GM23248 (cell line): ENCODE data around the gene MRPL17. TPM values are rescaled to one million over a fixed set of nuclear protein-coding genes. Genes with fewer than 3 reads are reported as not detected.

ENCODE experiments used
- DNase-seq: peaks from one replicate; pipeline ENCODE4 v3.0.0-alpha.2; 2015
- H2AFZ ChIP-seq: fragments of 200-600 bp; sonication (generic); 2 replicates; pipeline ENCODE4 v1.6.1; 2016; ENCODE audit warnings: antibody characterized with exemption
- H3F3A ChIP-seq: fragments of 200-600 bp; sonication (generic); 2 replicates; pipeline ENCODE4 v1.6.1; 2016; ENCODE audit warnings: mild to moderate bottlenecking, antibody characterized with exemption, mixed run types; ENCODE audit not compliant: insufficient read depth
- H3K27ac ChIP-seq: fragments of 200-600 bp; sonication (generic); 2 replicates; pipeline ENCODE4 v1.5.1; 2016; ENCODE audit warnings: mild to moderate bottlenecking
- H3K27me3 ChIP-seq: fragments of 200-600 bp; sonication (generic); replicated peaks from 2 replicates; pipeline ENCODE4 v1.6.1; 2016; ENCODE audit warnings: mild to moderate bottlenecking; ENCODE audit not compliant: insufficient read depth
- H3K36me3 ChIP-seq: fragments of 200-600 bp; sonication (generic); 2 replicates; pipeline ENCODE4 v1.6.1; 2016; ENCODE audit warnings: low read depth, mild to moderate bottlenecking
- H3K4me1 ChIP-seq: fragments of 200-600 bp; sonication (generic); 2 replicates; pipeline ENCODE4 v1.6.1; 2016; ENCODE audit warnings: mild to moderate bottlenecking; ENCODE audit not compliant: insufficient read depth
- H3K4me2 ChIP-seq: fragments of 200-600 bp; sonication (generic); one replicate; pipeline ENCODE4 v1.6.1; 2016; ENCODE audit warnings: mild to moderate bottlenecking; ENCODE audit not compliant: unreplicated experiment
- H3K4me3 ChIP-seq: fragments of 200-600 bp; sonication (generic); 2 replicates; pipeline ENCODE4 v1.5.1; 2016; ENCODE audit warnings: mild to moderate bottlenecking
- H3K79me2 ChIP-seq: fragments of 200-600 bp; sonication (generic); 2 replicates; pipeline ENCODE4 v1.6.1; 2016; ENCODE audit warnings: mild to moderate bottlenecking; ENCODE audit not compliant: insufficient read depth
- H3K9ac ChIP-seq: fragments of 200-600 bp; sonication (generic); 2 replicates; pipeline ENCODE4 v1.6.1; 2016; ENCODE audit warnings: mild to moderate bottlenecking
- H3K9me2 ChIP-seq: fragments of 200-600 bp; sonication (generic); 2 replicates; pipeline ENCODE4 v1.6.1; 2016; ENCODE audit warnings: mixed run types, mild to moderate bottlenecking, moderate library complexity; ENCODE audit not compliant: insufficient read depth
- H3K9me3 ChIP-seq: fragments of 200-600 bp; sonication (generic); one replicate; pipeline ENCODE4 v1.6.1; 2017; ENCODE audit warnings: low read depth
- H4K20me1 ChIP-seq: fragments of 200-600 bp; sonication (generic); 2 replicates; pipeline ENCODE4 v1.6.0; 2016; ENCODE audit not compliant: insufficient read depth
- EZH2 ChIP-seq: fragments of 200-600 bp; sonication (generic); IDR thresholded peaks from 2 replicates; pipeline ENCODE4 v1.6.1; 2018; ENCODE audit warnings: antibody characterized with exemption, mild to moderate bottlenecking; ENCODE audit not compliant: insufficient read depth, poor library complexity, severe bottlenecking
- EZH2phosphoT487 ChIP-seq: fragments of 200-600 bp; sonication (generic); IDR thresholded peaks from 2 replicates; pipeline ENCODE4 v1.6.1; 2018; ENCODE audit warnings: antibody characterized with exemption, moderate library complexity, mild to moderate bottlenecking, low read depth; ENCODE audit not compliant: insufficient read depth
- WGBS, 2 experiments: methylation state at CpG; one replicate each; pipeline ENCODE4 v1.1.6; 2015 to 2017; ENCODE audit warnings: low lambda C conversion rate in 2 of 2, low coverage in 1 of 2; ENCODE audit errors: missing lambda C conversion rate in 2 of 2; 5-methylcytosine and 5-hydroxymethylcytosine counted together
- in situ Hi-C: fragments of 300-500 bp; cut with MboI; formaldehyde crosslinking; loops from 2 replicates; pipeline ENCODE4 v1.15.0; 2020
- polyA plus RNA-seq: library from polyadenylated mRNA; unstranded; fragments of >200 nt; fragmentation: Nextera tagmentation; extraction: Ambion mirVana; gene quantifications from 2 replicates; pipeline ENCODE4 v1.2.1, GENCODE V29; 2016
- total RNA-seq: library from RNA; depleted of rRNA; stranded (reverse); fragments of >200 nt; shearing (Covaris generic); gene quantifications from 2 replicates; pipeline ENCODE4 v1.2.3, GENCODE V29; 2014; rRNA removed

The MRPL17 gene
- total and polyA plus RNA-seq, 2 experiments from 2014 or later, result 53.5 to 107 TPM

DNA sequence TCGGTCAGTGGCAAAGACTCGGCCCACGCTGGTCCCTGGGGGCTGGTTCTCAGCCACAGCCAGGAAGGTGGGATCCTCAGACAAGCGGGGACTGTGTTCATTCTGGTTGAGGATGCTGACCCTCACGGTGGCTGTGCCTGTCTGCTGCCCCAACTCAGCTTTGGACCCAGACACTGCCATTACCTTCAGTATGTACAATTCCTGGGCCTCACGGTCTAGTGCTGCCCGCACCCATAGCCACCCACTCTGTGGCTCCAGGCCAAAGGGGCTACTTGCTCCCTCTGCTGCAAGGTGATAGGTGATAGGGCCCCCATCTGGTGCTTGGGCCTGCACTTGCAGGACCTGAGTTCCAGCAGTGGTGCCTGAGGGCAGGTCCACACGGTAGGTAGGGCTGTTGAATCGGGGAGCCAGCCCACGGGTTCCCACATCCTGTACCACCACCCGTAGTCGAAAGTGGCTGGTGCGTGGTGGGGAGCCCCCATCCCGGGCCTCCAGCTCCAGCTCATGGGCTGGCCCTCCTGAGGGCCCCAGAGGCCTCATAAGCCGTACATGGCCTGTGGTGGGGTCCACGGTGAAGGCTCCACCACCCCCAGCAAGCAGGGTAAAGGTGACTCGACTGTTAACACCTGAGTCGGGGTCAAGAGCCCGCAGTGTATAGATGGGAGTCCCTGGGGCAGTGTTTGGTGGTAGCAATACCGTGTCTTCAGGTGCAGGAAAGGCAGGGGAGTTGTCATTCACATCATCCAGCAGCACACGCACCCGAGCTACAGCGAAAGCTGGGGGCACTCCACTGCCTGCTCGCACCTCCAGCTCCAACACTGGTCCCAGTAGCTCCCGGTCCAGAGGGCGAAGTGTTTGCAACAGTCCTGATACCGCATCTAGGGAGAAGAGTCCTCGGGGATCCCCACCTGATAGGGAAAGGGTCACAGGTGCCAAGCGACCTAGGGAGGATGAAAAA is 50.7 kb downstream of the MRPL17 start:
- TF ChIP-seq EZH2 (no peak), EZH2phosphoT487 (no peak)
- WGBS, 2 experiments, result 86 to 88% methylated on average over 29 of the region's 29 CpGs
- Histone ChIP-seq H3F3A (peaks cover 17% of the 10 kb centered on the region), H4K20me1 (no peaks in the 10 kb centered on the region), H3K9me2 (no peaks in the 10 kb centered on the region), H3K27me3 (no peaks in the 10 kb centered on the region), H3K27ac (no peak overlapping the region), H3K4me2 (no peak overlapping the region), H3K4me3 (no peak overlapping the region), H3K36me3 (no peaks in the 10 kb centered on the region), H2AFZ (no peak overlapping the region), H3K9ac (no peak overlapping the region), H3K79me2 (no peaks in the 10 kb centered on the region), H3K4me1 (peaks cover 8% of the 10 kb centered on the region), H3K9me3 (no peaks in the 10 kb centered on the region)
- in situ Hi-C loops, result no loop called here
- no peak for DNase-seq

DNA sequence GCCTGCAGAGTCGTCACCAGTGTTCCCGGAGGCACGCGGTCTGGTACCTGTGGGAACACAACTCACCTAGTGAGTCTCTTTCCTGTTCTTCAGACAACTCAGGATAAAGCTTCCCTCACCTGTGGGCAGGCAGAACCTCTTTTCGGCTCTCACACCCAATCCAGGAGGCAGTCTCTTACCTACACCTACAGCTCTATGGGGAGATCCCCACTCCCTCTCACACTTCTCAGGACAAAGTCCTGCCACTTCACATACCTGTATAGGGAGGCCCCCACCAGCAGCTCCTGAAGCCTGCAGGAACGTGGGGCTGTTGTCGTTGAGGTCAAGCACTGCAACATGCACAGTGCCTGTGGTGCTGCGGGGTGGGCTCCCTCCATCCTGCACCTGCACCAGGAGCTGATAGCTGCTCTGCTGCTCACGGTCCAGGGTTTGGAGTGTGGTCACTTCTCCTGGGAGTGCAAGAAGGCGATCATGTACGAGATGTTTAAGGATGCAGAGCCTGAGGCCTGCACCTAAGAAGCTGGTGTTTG is 51.7 kb downstream of the MRPL17 start:
- Histone ChIP-seq H3K9me2 (no peaks in the 10 kb centered on the region), H3K4me1 (peaks cover 7% of the 10 kb centered on the region; the same call in 1 of the 2 replicates), H3K27ac (no peak overlapping the region), H3K79me2 (no peaks in the 10 kb centered on the region), H3K4me3 (no peak overlapping the region), H3K4me2 (no peak overlapping the region), H4K20me1 (no peaks in the 10 kb centered on the region), H3K9me3 (no peaks in the 10 kb centered on the region), H2AFZ (no peak overlapping the region), H3K9ac (no peak overlapping the region), H3K36me3 (no peaks in the 10 kb centered on the region), H3F3A (peaks cover 9% of the 10 kb centered on the region), H3K27me3 (no peaks in the 10 kb centered on the region)
- no peak for TF ChIP-seq EZH2
- 90 to 92% methylated on average over 11 of the region's 11 CpGs for WGBS, 2 experiments
- in situ Hi-C loops, result no loop called here
- DNase-seq, result no peak

DNA sequence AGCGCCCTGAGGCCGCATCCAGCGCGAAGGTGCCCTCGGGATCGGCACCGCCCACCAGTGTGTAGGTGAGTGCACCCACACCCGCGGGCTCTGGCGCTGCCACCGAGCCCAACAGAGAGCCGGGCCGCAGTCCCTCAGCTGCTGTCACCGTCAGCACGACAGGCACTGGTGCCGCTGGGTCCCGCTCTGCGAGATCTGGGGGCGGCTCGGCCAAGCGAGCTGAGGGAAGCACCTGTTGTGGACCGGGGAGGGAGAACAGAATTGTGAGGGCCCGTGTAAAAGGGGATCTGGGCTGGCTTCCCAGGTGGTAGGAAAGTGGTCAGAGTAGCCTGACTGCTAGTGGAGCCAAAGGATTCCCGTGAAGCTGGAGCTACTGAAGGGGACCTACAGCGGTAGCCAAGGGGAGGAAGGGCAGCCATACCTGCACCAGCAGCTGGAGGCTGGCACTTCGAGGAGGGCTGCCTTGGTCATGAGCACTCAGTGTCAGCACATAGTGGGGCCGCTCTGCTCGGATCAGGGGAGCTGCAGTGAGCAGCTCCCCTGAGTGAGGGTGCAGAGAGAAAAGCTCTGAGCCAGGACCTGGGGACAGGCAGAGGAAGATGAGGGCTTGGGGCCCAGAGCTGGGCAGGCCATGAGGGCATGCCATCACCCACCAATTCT is 52.4 kb downstream of the MRPL17 start:
- Histone ChIP-seq H3K79me2 (no peaks in the 10 kb centered on the region), H2AFZ (no peak overlapping the region), H3K27ac (no peak overlapping the region), H3K4me3 (no peak overlapping the region), H3K4me2 (no peak overlapping the region), H3K27me3 (no peaks in the 10 kb centered on the region), H3K9me2 (no peaks in the 10 kb centered on the region), H3K4me1 (peaks cover 7% of the 10 kb centered on the region; the same call in 1 of the 2 replicates), H3F3A (peaks cover 9% of the 10 kb centered on the region), H3K36me3 (no peaks in the 10 kb centered on the region), H3K9me3 (no peaks in the 10 kb centered on the region), H4K20me1 (no peaks in the 10 kb centered on the region), H3K9ac (no peak overlapping the region)
- 96% methylated on average over 27 to 28 of the region's 28 CpGs for WGBS, 2 experiments
- no peak for TF ChIP-seq EZH2phosphoT487
- TF ChIP-seq EZH2, result no peak
- DNase-seq, result no peak
- in situ Hi-C loops, result no loop called here

Other genes starting within 250 kb of the MRPL17 start
- 0.22 and 1.1 TPM in 2 replicates for gene HPX, start 242.4 kb downstream of the MRPL17 start, total RNA-seq
- gene HPX, start 242.4 kb downstream of the MRPL17 start, polyA plus RNA-seq, result 0.43 and 0.46 TPM in 2 replicates
- 20.5 and 29.9 TPM in 2 replicates for gene TRIM3, start 209.4 kb downstream of the MRPL17 start, total RNA-seq
- 15.2 and 17.1 TPM in 2 replicates for gene TRIM3, start 209.4 kb downstream of the MRPL17 start, polyA plus RNA-seq
- 69.5 and 75.0 TPM in 2 replicates for gene ARFIP2, start 202.0 kb downstream of the MRPL17 start, total RNA-seq
- gene ARFIP2, start 202.0 kb downstream of the MRPL17 start, polyA plus RNA-seq, result 56.6 and 57.9 TPM in 2 replicates
- 31.7 and 43.8 TPM in 2 replicates for gene TIMM10B, start 201.8 kb downstream of the MRPL17 start, total RNA-seq
- gene TIMM10B, start 201.8 kb downstream of the MRPL17 start, polyA plus RNA-seq, result 35.0 and 35.4 TPM in 2 replicates
- 2.2 and 4.6 TPM in 2 replicates for gene DNHD1, start 186.1 kb downstream of the MRPL17 start, total RNA-seq
- 1.1 and 1.2 TPM in 2 replicates for gene DNHD1, start 186.1 kb downstream of the MRPL17 start, polyA plus RNA-seq
- gene RRP8, start 79.7 kb downstream of the MRPL17 start, total RNA-seq, result 8.5 and 12.6 TPM in 2 replicates
- gene RRP8, start 79.7 kb downstream of the MRPL17 start, polyA plus RNA-seq, result 21.3 and 24.4 TPM in 2 replicates
- gene ILK, start 79.6 kb downstream of the MRPL17 start, total RNA-seq, result 211 and 242 TPM in 2 replicates
- 256 and 264 TPM in 2 replicates for gene ILK, start 79.6 kb downstream of the MRPL17 start, polyA plus RNA-seq
- 35.5 and 67.9 TPM in 2 replicates for gene TAF10, start 71.1 kb downstream of the MRPL17 start, total RNA-seq
- gene TAF10, start 71.1 kb downstream of the MRPL17 start, polyA plus RNA-seq, result 171 and 172 TPM in 2 replicates
- 37.6 and 47.6 TPM in 2 replicates for gene TPP1, start 63.9 kb downstream of the MRPL17 start, total RNA-seq
- gene TPP1, start 63.9 kb downstream of the MRPL17 start, polyA plus RNA-seq, result 65.2 and 66.3 TPM in 2 replicates
- gene DCHS1, start 27.5 kb downstream of the MRPL17 start, total RNA-seq, result 5.8 and 6.4 TPM in 2 replicates
- gene DCHS1, start 27.5 kb downstream of the MRPL17 start, polyA plus RNA-seq, result 0.86 and 1.1 TPM in 2 replicates
- gene OR2AG2, start 88.6 kb upstream of the MRPL17 start, total RNA-seq, result 0.22 and 0.25 TPM in 2 replicates
- gene OR2AG2, start 88.6 kb upstream of the MRPL17 start, polyA plus RNA-seq, result not detected in 2 replicates
- gene OR2AG1, start 99.7 kb upstream of the MRPL17 start, total RNA-seq, result not detected in 2 replicates
- gene OR2AG1, start 99.7 kb upstream of the MRPL17 start, polyA plus RNA-seq, result not detected in 2 replicates
- gene OR6A2, start 116.3 kb upstream of the MRPL17 start, total RNA-seq, result not detected in 2 replicates
- gene OR6A2, start 116.3 kb upstream of the MRPL17 start, polyA plus RNA-seq, result not detected in 2 replicates
- not detected in 2 replicates for gene OR10A5, start 162.3 kb upstream of the MRPL17 start, total RNA-seq
- not detected in 2 replicates for gene OR10A5, start 162.3 kb upstream of the MRPL17 start, polyA plus RNA-seq
- not detected in 2 replicates for gene OR10A2, start 179.7 kb upstream of the MRPL17 start, total RNA-seq
- 0.10 and 0.11 TPM in 2 replicates for gene OR10A2, start 179.7 kb upstream of the MRPL17 start, polyA plus RNA-seq
- gene OR10A4, start 193.3 kb upstream of the MRPL17 start, total RNA-seq, result not detected in 2 replicates
- gene OR10A4, start 193.3 kb upstream of the MRPL17 start, polyA plus RNA-seq, result not detected in 2 replicates
- 0.22 TPM in 1 of 2 replicates, not detected in the other for gene OR2D2, start 209.2 kb upstream of the MRPL17 start, total RNA-seq
- gene OR2D2, start 209.2 kb upstream of the MRPL17 start, polyA plus RNA-seq, result not detected in 2 replicates
- gene OR2D3, start 237.7 kb upstream of the MRPL17 start, total RNA-seq, result not detected in 2 replicates
- gene OR2D3, start 237.7 kb upstream of the MRPL17 start, polyA plus RNA-seq, result 0.18 TPM in 1 of 2 replicates, not detected in the other
- 3.5 and 4.9 TPM in 2 replicates for gene ZNF215, start 243.1 kb upstream of the MRPL17 start, total RNA-seq
- 5.4 and 5.6 TPM in 2 replicates for gene ZNF215, start 243.1 kb upstream of the MRPL17 start, polyA plus RNA-seq